Fibroblast of skin of left quadriceps (primary cell): ENCODE results near the gene PHKA1.
"Not testable (repeated sequence)": the region's sequence is repeated elsewhere in the genome, so short reads cannot be mapped to it uniquely, and the experiment has no call there.

Source experiments
- DNase-seq, 2 experiments: peaks; one replicate each; pipeline ENCODE4 v3.0.0-alpha.2; 2013; ENCODE audit warnings: low read depth in 2 of 2

PHKA1 gene

DNA sequence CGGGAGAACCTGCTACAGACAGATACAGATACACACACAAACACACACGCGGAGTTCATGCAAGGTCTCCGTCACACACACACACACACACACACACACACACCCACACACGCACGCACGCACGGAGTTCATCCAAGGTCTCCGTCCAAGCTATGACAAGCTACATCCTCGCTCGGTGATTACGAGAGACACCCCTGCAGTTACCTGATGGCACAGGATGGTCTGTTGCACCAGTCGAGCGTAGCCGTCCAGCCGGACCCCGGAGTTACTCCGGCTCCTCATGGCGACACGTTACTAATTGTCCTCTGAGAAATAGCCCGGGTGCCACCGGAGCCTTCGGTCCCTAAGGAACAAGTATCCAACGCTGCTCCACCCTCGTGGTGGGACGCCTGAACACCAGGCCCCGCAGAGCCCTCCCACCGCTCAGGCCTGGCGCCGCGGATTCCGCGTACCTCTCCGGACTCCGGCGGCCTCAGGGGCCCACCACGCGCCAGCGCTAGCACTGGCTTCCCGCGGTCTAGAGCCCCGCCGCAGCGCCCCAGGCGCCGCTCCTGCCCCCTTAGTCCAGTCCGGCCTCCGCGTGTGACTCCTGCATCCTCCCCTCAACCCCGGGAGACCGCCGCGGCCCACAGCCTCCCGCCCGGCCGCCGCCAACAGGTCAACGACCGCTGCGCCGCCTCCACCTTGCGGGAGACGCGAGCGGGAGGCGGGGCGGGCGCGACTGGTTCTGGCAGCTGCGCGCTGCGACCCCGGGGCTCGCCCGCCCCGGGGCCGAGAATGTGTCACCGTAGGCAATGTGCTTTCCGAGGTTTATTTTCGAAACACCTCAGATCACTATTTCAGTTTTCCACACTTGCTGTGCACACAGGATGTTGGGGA, at the start of gene PHKA1:
Gene PHKA1 (minus strand): TSS at position 708 of the 879 bp plus-strand sequence. CDS start 426 bp downstream, at position 282.
- not testable (repeated sequence) for DNase-seq

DNA sequence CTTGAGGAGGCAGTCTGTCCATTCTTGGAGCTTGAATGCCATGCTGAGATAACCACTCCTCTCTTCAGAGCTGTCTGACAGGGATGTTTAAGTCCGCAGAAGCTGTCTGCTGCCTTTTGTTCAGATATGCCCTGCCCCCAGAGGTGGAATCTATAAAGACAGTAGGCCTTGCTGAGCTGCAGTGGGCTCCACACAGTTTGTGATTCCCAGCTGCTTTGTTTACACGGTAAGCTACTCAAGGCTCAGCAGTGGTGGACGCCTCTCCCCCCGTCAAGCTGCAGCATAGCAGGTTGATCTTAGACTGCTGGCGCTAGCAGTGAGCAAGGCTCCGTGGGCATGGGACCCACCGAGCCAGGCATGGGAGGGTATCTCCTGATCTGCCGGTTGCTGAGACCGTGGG, 46.3 kb upstream of the PHKA1 start:
- DNase-seq: not testable (repeated sequence)

DNA sequence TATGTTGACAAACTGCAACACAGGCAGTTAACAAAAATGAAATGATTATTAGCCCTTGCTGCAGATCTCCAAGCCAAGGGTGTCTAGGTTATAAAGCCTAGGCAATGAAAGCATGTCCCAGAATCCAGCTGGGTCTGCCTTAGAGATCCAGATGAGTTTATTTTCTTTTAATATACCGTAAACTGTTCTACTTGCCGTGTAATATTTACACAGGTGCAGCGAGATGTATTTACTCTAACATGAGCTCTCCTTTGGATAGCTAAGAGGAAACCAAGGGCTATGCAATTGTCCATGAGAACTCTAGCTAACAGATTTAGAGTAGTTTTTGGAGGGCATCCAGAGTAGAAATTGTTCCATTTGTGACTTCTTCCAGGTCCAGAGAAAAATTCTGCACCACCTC, 34.4 kb upstream of the PHKA1 start:
- DNase-seq: not testable (repeated sequence)

DNA sequence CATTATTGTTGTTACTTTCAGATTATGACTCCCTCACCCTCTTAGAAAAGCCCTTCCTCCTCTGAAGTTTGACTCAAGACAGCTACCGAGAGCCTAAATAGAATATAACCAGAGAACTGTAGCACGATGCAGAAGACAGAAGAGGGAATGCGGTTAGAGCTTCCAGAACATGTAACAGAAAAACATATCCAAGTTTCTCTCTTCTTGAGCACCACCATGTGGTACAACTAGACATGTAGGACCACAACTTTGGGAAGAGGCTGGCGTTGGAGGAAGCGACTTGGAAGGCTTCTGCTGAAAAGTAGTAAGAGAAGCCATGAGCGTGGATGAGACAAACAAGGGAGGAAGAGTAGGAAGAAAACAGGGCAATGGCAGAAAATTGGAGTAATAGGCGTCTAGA, 31.4 kb upstream of the PHKA1 start:
- not testable (repeated sequence) for DNase-seq

DNA sequence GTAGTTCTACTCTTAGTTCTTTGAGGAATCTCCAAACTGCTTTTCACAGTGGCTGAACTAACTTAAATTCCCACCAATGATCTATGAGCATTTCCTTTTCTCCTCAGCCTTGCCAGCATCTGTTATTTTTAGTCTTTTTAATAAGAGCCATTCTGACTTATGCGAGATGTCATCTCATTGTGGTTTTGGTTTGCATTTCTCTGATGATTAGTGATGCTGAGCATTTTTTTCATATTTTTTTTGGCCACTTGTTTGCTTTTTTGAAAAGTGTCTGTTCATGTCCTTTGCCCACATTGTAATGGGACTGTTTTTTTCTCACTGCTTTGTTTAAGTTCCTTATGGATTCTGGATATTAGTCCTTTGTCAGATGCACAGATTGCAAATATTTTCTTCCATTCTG, 21.5 kb upstream of the PHKA1 start:
- DNase-seq: no peak

DNA sequence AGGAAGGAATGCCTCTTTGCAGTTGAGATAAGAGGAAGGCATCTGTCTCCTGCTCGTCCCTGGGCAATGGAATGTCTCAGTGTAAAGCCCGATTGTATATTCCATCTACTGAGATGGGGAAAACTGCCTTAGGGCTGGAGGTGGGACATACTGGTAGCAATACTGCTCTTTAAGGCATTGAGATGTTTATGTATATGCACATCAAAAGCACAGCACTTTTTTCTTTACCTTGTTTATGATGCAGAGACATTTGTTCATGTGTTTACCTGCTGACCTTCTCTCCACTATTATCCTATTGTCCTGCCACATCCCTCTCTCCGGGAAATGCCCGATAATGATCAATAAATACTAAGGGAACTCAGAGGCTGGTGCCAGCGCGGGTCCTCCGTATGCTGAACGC, 19.5 kb upstream of the PHKA1 start:
- not testable (repeated sequence) for DNase-seq

DNA sequence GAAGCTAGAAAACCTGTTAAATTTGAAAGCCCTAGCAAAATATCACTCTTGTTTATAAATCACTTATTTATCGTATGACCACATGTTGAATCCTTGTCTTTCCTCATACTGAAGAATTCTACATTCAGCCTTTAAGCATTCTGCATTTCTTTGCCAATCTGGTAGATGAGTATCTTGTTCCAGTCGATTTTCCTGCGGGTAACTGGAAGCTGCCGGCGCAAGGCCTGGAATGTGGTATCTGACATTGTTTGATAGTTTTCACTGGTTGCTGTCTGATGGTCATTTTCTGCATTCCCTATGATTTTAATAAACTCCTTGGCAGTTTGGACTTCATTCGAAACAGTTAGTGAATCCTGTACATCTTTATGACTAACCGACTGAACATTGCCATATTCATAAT, 13.7 kb upstream of the PHKA1 start:
- DNase-seq: no peak

DNA sequence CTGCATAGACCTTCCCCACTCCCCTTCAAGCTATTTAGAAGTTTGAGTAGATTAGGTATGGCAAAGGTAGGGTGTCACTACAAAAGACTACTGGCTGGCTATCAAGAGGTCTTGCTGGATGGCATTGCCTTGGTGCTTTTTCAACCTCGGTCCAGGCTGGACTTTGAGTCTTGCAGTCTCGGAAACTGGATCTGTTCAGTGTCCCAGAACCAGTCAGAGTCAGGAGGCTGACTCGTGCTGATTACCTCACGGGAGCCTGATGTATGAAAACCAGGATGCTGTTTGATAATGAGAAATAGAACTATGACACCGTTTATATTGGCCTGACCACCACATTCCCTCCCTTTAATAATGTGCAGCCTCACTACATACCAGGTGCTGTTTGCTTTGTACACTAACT, 2.7 kb upstream of the PHKA1 start:
- no peak for DNase-seq

DNA sequence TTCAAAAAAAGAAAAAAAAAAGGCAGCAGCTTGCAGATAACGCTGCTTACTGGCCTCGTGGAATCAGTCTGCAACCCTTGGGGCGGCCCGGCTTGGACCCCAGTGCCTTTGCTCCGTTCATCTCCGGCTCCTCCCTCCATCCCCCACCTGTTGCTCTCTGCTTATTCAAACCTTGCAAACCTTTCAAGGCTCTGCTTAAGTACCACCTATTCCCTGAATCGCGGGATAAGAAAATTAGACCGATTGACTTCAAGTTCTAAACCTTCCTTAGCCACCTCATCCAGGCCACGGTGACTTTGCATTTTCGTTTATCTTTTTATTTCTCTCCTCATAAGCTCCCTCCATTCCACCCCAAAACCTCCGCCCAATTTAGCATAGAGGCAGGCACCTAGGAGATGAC, 1.4 kb upstream of the PHKA1 start:
- no peak for DNase-seq

DNA sequence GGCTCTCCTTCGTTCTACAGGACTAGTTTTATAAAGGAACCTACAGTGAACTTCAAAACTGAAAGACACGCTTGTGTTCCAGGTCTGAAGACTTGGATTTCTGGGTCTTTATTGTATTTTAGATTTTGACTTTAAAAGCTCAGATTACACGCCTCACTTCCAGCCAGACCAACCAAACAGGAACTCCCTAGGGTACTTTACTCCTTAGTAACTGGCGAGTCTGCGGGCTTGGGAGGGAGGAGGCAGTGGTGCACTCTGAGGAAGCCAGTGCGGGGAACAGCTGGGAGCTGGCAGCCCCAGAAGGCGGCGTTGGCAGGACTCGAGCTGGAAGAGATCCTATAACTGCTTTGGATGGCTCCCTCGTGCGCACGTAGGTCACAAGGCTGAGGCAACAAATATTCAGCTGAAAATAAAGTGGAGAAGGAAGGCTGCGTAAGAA, 391 bp upstream of the PHKA1 start:
- DNase-seq: peak; percentile 20 to 21

DNA sequence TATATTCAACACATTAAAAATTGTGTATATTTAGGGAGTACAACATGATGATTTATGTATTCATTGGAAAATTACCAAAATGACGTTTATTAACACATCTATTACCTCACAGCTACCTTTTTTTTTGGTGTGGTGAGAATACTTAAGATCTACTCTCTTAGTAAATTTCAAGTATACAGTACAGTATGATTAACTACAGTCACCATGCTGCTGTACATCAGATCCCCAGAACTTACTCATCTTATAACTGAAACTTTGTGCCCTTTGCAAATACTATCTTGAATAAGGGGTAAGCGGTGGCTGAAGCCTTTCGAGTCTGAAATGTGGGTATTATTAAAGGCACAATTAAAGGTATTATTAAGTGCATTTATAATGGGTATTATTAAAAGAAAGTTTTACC, 976 bp downstream of the PHKA1 start:
- no peak for DNase-seq

DNA sequence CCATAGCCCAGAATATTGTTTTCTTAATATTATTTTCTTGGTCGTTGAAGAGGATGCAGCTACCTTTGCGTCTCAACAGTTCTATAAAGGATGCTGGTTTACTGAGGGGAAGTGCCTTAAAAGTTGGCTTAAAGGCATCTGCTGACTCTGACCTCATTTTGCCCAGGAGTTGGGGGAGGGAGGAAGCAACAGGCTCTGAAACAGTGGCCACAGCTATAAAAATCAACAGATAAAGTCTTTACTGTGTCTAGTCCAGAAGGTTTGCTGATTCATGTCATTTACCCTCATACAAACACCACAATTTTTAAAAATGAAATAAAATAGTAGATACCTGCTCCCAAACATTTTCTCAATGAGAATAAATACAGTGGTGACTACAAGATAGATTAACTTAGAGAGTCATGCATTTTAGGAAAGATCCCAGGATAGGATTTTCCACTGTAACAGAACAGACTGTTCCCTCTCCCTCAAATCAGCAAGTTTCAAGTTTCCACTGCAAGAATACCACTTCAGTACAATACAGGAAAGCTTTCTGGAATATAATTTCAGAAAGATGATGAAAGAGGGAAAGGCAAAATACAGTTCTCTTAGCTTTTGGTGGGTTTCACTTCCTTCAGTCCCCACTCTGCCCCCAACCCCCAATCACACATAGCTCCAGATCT, 1.9 kb downstream of the PHKA1 start:
- no peak for DNase-seq

DNA sequence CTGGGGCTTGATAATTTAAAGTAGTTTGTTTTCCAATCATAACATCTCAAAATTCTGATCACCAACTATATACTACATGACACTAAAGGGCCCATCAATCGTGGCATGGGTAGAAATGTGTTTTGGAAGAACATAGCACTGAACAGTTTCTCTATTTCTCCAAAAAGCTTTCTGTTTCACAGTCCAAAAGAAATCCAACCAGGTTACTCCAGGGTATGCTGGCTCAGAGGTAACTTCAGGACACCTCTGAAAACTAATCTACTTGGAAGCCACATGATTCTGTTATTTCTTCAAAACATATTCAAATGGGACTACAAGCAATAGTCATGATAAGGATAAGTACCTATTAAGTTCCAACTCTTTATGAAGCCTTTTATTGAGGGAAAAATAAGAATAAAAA, 8.3 kb downstream of the PHKA1 start:
- DNase-seq: no peak

DNA sequence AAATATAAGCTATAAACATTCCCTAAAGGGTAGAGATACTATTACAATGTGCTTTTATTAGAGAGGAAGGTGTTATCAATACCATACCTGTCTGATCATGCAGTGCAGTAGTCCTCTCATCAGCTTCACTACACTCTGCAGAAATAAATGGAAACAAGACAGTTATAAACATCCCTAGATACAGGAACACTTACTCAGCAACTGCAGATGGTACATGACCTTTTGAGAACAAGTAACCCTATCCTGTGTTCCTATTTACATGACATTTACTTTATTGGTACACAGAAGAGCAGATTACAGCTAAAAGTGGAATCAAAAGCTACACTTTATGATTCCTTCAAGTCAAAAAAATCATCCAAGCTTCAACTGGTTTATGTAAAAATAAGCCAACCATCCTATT, 9.0 kb downstream of the PHKA1 start:
- no peak for DNase-seq

DNA sequence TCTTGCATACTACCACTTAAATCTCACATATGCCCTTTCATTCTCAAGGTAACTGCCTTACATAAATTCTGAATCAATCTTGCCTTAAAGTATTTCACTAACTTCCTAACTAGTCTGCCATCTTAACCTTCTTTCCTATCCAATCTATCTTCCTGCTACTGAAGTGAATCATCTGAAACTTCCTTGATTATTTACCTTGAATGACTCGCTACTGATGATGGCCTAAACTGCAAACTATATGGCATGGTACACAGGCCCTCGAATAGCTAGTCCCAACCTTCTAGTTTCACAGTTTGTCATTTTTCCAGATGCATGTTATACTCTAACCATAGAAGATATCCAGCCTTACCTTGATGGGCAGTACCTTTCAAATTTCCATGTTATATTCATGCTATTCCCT, 19.9 kb downstream of the PHKA1 start:
- no peak for DNase-seq

DNA sequence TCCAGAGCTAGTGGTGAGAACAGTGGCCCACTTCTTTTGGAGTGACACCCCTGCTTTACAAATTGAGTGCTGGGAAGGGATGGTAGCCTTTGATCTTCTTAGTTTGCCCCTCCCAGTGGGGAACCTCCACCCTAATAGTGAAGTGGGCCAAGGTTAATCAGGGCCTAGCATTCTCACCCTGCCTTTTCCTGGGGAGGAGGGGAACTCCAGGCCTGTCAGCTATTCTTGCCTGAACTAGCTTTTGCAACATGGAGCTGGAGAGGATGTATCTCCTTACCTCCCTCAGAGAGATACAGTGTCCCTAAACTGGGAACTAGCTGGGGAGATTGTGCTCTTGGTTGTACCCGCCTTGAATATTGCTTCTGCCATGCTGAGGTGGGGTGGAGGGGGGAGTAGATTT, 20.6 kb downstream of the PHKA1 start:
- no peak for DNase-seq

DNA sequence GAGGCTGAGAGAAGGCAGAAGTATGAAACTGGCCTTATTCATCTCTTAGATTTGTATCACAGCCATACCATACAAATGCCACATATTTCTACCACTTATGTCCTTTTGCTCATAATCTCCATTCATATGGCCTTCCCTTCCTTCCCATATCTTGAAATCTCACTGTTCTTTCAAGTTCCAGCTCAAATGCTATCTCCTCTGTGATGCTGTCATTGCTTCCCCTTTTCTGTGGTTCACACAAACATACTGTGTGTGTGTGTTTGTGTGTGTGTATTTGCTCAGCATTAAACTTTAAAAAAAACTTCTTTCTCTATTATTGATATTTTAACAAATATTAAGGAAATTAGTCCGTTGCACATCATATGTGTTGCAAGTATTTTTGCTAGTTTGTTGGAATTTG, 26.7 kb downstream of the PHKA1 start:
- no peak for DNase-seq

DNA sequence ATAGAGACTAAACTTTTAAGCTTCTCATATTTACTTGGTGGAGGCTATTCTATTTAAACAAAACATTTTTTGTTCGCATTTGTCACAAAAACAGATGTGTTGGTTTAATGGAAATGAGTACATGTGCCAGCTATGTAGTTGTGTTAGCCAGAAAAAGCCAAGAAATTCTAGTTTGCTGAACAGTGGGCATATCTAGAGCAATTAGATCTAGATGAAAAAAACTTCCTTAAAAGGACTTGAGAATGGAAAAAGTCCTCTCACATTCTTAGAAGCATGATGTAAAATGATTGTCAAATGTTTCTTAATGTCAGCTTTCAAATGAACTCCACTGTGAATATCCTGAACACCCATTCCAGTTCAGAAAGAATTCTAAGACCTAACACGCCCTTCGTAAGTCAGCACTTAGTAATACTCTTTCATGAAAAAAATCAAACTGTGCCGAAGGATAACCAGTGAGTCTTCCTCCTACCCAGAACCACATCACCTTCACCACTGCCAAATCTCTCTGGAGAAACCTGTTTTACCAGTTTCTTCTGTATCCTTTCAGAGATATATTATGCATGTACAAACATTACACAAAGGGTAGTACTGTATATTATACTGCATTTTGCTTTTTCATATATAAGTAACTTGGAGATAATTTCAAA, 28.2 kb downstream of the PHKA1 start:
- peak in 1 of 2 experiments; percentile 4 for DNase-seq

DNA sequence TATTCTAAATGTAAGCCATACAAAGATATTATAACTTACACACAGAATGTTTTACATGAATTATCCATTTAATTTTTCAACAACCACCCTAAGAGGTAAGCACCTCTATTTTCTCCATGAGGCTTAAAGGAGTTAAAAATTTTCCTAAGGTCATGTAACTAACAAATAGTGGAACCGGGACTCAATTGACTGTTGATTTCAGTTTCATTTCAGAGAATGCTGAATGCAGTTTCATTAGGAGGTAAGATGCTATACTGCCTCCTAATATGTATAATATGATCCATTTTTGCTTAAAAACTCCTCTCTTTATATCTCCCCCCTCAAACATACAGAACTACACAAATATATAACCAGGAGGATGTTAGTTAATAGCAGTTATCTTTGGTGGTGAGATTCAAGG, 29.1 kb downstream of the PHKA1 start:
- DNase-seq: no peak

DNA sequence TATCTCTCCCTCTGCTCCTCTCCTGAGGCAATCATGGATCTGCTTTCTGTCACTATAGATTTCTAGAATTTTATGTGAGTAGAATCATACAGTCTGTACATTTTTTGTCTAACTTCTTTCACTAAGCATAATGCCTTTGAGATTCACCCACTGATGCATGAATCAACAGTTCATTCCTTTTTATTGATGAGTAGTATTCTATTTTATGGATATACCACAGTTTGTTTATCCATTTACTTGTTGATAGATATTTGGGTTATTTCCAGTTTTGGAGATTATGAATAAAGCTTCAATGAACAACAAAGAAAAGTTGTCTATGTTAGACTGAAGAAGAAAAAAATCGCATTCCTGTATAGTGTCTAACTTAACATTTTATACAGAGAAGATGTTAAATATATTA, 30.5 kb downstream of the PHKA1 start:
- no peak for DNase-seq

DNA sequence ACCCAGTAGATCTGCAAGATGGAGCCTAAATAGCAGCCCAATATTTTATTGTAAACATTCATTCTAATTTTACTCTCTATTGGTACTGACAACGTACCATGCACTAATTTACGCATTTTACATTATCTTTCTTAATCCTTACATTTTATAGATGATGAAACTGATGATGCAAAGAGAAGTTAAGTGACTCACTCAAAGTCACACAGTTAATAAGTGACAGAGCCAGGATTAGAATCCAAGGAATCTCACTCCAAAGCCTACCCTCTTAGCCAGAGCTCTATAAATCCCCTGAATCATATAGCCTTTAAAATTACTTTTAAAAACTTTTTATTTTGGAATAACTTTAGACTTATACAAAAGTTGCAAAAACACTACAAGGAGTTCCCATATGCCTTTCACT, 37.6 kb downstream of the PHKA1 start:
- DNase-seq: no peak

DNA sequence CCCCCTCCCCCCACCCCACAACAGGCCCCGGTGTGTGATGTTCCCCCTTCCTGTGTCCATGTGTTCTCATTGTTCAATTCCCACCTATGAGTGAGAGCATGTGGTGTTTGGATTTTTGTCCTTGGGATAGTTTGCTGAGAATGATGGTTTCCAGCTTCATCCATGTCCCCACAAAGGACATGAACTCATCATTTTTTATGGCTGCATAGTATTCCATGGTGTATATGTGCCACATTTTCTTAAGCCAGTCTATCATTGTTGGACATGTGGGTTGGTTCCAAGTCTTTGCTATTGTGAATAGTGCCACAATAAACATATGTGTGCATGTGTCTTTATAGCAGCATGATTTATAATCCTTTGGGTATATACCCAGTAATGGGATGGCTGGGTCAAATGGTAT, 40.2 kb downstream of the PHKA1 start:
- not testable (repeated sequence) for DNase-seq

DNA sequence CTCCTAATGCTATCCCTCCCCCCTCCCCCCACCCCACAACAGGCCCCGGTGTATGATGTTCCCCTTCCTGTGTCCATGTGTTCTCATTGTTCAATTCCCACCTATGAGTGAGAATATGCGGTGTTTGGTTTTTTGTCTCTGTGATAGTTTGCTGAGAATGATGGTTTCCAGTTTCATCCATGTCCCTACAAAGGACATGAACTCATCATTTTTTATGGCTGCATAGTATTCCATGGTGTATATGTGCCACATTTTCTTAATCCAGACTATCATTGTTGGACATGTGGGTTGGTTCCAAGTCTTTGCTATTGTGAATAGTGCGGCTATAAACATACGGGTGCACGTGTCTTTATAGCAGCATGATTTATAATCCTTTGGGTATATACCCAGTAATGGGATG, 44.6 kb downstream of the PHKA1 start:
- DNase-seq: not testable (repeated sequence)
